NCI-H128 (cell line): Measurements from ENCODE around the gene CLEC1B.
"Not testable (repeated sequence)": the region's sequence is repeated elsewhere in the genome, so short reads cannot be mapped to it uniquely, and the experiment has no call there.

Experiments used
- DNase-seq: peaks from one replicate; lab custom pipeline; 2025; ENCODE audit not compliant: unreplicated experiment; lab: John Stamatoyannopoulos, UW

CLEC1B gene

DNA sequence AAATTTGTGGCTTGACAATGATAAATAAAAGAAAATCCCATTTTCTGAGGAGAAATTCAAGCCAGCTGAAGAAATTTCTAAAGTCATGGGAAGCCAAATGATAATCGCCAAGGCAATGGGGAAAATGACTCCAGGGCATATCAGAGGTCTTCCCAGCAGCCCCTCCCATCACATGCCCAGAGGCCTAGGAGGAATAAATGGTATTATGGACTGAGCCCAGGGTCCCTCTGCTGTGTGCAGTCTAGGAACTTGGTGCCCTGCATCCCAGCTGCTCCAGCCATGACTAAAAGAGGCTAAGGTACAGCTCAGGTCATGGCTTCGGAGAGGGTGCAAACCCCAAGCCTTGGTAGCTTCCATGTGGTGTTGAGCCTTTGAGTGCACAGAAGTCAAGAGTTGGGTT lies 23.3 kb downstream of the CLEC1B start:
- DNase-seq: no peak

DNA sequence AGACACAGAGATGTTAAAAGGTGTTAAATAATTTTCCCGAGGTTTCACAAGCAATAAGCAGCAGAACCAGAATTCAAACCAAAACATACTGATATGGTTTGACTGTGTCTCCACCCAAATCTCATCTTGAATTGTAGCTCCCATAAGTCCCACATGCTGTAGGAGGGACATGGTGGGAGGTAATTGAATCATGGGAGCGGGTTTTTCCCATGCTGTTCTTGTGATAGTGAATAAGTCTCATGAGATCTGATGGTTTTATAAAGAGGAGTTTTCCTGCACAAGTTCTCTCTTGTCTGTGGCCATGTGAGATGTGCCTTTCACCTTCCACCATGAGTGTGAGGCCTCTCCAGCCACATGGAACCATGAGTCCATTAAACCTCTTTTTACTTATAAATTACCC lies 24.2 kb downstream of the CLEC1B start:
- DNase-seq: not testable (repeated sequence)

DNA sequence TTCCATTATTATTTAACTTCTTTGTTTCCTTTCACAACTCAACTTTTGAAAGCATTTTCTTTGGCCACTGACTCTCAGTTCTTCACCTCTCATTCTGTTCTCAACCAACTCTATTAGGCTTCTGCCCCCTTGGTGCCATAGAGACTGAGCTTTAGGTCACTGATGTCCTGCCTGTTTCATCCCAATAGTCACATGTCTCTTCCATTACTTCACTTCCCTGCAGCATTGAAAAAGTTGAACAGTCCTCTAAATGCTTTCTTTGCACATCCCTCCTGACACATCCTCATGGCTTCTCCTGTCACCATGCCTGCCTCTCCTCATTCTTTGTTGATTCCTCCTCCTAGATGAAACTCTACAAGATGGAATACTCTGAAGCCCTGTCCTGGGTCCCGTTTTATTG lies 25.0 kb downstream of the CLEC1B start:
- DNase-seq: no peak

DNA sequence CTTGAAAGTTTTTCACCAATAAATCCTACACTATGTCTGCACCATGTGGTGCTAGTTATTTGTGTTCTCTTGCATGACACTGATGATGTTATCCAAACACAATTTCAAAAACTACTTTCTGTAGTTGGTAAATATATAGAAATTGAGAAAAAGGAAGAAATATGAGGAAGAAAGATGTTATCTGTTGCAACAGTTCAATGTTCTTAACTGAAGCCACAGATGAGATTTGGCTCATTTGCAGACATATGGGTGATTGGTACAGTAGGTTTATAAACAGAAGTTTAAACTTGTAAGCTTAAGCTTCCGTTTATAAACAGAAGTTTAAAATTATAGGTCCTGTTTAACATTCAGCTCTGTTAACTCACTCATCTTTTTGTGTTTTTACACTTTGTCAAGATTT lies 27.7 kb downstream of the CLEC1B start, which contains the start of gene CLEC12A:
TSS of gene CLEC12A (plus strand) at position 229 of the 400 bp plus-strand sequence. CDS start 188 bp downstream, outside the sequence.
- no peak for DNase-seq

GRCh38 chr12:9969673-9970072 lies 29.2 kb downstream of the CLEC1B start:
- DNase-seq: no peak

- DNase-seq: no peak
Measured at GRCh38 chr12:9961901-9962300, 37.0 kb downstream of the CLEC1B start.

DNA sequence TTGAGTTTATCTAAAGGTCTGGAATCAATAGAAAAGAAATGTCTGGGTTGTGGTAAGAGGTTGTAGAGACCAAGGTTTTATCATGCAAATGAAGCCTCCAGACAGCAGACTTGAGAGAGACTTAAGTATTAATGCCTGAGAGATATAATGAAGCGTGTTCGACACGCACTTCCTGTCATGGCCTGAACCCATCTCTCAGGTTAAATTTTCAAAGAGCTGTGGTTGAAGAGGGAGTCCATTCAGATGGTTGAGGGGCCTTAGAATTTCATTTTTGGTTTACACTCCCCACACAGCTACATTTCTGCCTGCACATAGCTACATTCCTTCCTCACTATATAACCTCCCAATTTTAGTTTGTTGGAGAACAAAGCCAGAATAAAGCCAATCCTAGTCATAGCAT lies 37.8 kb downstream of the CLEC1B start:
- no peak for DNase-seq

DNA sequence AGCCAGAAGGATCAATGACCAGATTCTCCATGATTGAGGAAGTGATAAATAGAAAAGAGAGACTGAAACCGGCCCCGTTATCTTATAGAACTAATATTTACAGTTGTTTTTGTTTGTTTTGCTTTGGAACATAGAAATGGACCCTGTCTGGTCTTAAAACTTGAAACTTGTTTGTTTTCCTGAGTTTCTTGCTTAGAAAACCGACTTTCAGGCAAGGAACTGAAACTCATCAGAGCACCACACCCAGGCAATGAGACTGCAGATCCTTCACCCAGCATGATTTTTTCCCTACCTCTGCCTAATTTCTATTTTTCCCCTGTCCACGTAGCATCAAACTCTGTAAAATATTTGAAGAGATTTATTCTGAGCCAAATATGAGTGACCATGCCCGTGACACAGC lies 38.3 kb downstream of the CLEC1B start:
- DNase-seq: no peak

DNA sequence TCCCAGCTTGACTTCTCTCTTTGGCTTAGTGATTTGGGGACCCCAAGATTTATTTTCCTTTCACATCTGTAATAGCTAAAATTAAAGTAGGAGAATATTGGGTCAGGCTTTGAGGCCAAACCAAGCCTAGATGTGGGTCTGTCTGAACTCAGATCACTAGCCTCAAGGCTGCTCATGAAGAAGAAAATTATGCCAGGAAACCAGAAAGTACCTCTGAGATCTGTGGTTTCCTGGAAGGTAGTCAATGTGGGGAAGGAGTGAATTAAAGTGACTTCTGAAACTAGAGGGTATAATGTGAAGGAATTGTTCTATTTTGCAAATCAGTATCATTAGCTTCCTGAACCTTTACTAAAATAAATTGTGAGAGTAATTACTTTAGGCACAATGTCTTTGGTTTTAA lies 41.1 kb downstream of the CLEC1B start:
- no peak for DNase-seq

GRCh38 chr12:9952954-9953729 lies 45.8 kb downstream of the CLEC1B start:
- DNase-seq: not testable (repeated sequence)

DNA sequence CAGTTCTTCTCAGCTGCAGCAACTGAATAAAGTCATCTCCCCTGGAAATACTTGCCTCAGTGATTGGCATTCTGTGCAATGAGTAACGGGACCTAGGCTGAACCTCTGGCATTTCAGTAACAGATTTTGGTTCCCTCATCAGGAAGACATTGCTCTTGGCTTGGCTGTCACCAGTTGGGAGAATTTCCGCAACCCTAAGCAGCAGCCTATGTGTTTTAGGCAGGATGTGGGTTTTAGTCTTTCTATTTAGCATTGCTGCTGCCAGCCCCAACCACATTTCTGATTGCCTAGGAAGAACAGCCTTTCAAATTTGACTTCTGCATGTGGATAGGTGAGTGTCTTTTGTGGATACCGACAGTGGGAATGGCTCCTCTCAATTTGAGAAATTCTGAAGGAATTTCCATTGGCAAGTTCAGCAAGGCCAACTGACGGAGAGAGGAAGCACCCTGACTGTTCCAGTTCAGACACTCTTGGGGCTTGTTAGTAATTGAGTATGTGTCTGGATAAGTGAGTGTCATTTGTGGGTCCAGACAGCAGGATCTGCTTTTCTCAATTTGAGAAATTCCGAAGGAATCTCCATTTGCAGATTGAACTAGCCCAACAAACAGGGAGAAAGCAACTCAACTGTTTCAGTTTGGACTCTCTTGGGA lies 47.8 kb downstream of the CLEC1B start:
- DNase-seq: no peak

DNA sequence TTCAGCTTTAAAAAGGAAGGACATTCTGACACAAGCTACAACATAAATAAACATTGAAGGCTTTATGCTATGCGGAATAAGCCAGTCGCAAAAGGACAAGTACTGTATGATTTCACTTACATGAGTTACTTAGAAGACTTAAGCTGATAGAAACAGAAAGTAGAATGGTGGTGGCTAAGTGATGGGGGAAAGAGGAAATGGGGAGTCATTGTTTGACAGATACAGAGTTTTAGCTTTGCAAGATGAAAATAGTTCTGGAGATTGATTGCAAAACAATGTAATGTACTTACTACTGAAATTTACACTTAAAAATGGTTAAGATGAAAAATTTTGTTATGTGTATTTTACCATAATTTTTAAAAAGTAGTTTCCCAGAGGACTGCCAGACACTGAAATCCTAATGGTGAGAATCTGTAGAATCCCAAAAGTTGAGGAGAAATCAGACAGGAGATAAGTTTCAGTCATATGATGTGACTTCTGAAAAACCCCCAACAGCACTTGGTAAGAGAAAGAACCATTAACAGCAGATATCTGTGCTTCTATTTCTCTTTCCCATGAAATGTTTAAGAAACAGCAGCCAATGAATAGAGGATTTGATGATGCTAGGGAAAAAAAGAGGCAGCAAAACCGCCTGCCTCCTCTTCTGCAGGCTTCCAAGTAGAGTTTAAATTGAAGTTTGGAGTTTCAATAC lies 50.2 kb downstream of the CLEC1B start:
- DNase-seq: no peak

GRCh38 chr12:9947674-9948073 lies 51.2 kb downstream of the CLEC1B start:
- DNase-seq: no peak

GRCh38 chr12:9944391-9944790 lies 54.5 kb downstream of the CLEC1B start:
- DNase-seq: no peak

GRCh38 chr12:9943240-9943639 lies 55.7 kb downstream of the CLEC1B start:
- no peak for DNase-seq
